Activated CD4-positive, alpha-beta T cell treated with anti-CD3 and anti-CD28 coated beads, Interleukin-2, amount 10 ng/mL, durations not matched to agents 24 days and 14 days (primary cell): ENCODE results near the gene GALK2. TPM values are rescaled to one million over a fixed set of nuclear protein-coding genes. Genes with fewer than 3 reads are reported as not detected.
"Not testable (repeated sequence)": the region's sequence is repeated elsewhere in the genome, so short reads cannot be mapped to it uniquely, and the experiment has no call there.

ENCODE experiments used
- DNase-seq: peaks from one replicate; pipeline ENCODE4 v3.0.0; 2022
- H3K27ac Mint-ChIP-seq: one replicate; pipeline ENCODE4 v1.8.0; 2022; ENCODE audit warnings: mild to moderate bottlenecking, mixed read lengths
- H3K27me3 Mint-ChIP-seq: one replicate; pipeline ENCODE4 v1.8.0; 2022; ENCODE audit warnings: mixed read lengths
- H3K36me3 Mint-ChIP-seq: one replicate; pipeline ENCODE4 v1.8.0; 2022; ENCODE audit warnings: low read depth, mild to moderate bottlenecking, mixed read lengths
- H3K4me1 Mint-ChIP-seq: one replicate; pipeline ENCODE4 v1.8.0; 2021; ENCODE audit warnings: mixed read lengths
- H3K4me3 Mint-ChIP-seq: one replicate; pipeline ENCODE4 v1.8.0; 2022; ENCODE audit warnings: mild to moderate bottlenecking, moderate library complexity, mixed read lengths
- H3K9me3 Mint-ChIP-seq: one replicate; pipeline ENCODE4 v1.8.0; 2021; ENCODE audit warnings: mixed read lengths
- intact Hi-C: fragments of 100-400 bp; cut with micrococcal nuclease; formaldehyde crosslinking; loops from one replicate; pipeline ENCODE4 v1.15.1; 2023
- total RNA-seq: library from RNA; stranded (reverse); gene quantifications from 2 replicates; pipeline ENCODE4 v1.2.3, GENCODE V29; 2022

GALK2 gene
- total RNA-seq, 1 donor from 2014 or later, result 25.5 TPM

DNA sequence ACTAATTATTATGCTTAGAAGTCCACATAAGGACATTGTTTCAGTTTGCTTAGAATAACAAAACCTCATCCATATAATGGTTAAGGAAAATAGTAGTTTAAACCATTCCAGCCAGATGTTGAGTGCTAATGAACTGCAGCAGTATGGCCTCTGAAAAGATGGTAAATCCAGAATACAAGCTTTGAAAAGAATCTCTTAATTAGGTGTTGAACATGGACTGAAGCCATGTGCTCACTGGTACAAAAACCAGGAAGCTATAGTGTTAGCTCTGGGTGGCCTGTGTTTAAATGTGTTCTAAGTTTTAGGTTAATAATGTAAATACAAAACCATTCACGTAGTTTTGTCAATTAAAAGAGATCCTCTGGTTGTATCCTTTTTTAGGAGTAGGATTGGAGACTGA lies 78.2 kb downstream of the GALK2 start:
- H3K9me3 Mint-ChIP-seq, result peaks cover 11% of the 10 kb centered on the region
- H3K4me1 Mint-ChIP-seq, result peaks cover 14% of the 10 kb centered on the region
- no peaks in the 10 kb centered on the region for H3K27me3 Mint-ChIP-seq
- H3K36me3 Mint-ChIP-seq, result peaks cover 47% of the 10 kb centered on the region
- H3K27ac Mint-ChIP-seq, result no peak overlapping the region
- H3K4me3 Mint-ChIP-seq, result no peak overlapping the region
- intact Hi-C loops, result no loop called here
- DNase-seq, result no peak

DNA sequence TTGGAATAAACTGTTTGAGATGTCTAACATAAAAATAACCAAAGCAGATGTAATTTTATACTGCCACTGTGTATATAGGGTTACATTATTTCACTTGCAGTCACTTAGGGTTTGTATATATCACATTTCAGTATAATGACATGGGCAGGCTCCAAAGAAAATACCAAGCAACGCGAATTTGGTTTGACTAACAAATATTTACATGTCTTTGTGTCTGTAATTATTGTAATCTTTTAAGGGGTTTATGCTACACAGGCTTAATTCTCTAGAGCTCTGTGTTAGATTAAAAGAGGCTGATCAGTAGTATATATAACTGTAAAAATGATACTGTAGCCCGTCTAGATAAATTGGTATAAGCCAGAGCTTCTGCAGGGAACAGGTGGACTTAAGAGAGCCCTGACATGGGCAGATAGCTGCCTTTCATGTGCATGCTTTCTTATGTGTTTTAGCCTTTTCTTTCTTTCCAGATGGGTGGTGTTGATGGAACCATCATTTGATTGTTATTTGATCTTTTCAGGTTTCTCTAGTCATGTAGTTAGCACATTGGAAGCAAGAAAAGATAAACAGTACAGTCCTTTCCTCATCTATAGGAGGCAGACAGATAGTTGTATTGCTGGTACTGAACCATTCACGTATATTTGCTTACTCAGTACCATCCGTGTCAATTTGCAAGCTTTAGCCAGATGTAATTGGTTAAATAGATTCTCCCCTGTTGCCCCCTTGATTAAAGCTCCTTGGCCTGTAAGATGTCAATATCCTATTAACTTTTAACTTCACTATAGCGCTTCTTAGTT lies 86.1 kb downstream of the GALK2 start:
- Mint-ChIP-seq H3K9me3 (no peaks in the 10 kb centered on the region), H3K36me3 (peaks cover 18% of the 10 kb centered on the region), H3K4me3 (no peak overlapping the region), H3K4me1 (peaks cover 2% of the 10 kb centered on the region), H3K27ac (no peak overlapping the region), H3K27me3 (no peaks in the 10 kb centered on the region)
- intact Hi-C loops, result no loop called here
- DNase-seq, result no peak

DNA sequence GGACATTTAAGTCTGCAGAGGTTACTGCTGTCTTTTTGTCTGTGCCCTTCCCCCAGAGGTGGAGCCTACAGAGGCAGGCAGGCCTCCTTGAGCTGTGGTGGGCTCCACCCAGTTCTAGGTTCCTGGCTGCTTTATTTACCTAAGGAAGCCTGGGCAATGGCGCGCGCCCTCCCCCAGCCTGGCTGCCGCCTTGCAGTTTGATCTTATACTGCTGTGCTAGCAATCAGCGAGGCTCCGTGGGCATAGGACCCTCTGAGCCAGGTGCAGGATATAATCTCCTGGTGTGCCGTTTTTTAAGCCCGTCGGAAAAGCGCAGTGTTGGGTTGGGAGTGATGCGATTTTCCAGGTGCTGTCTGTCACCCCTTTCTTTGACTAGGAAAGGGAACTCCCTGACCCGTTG lies 95.1 kb downstream of the GALK2 start:
- intact Hi-C loops, H3K4me1 Mint-ChIP-seq, H3K27ac Mint-ChIP-seq, DNase-seq, H3K27me3 Mint-ChIP-seq, H3K4me3 Mint-ChIP-seq: not testable (repeated sequence)
- Mint-ChIP-seq H3K36me3 (peaks cover 20% of the 10 kb centered on the region), H3K9me3 (peaks cover 15% of the 10 kb centered on the region)

DNA sequence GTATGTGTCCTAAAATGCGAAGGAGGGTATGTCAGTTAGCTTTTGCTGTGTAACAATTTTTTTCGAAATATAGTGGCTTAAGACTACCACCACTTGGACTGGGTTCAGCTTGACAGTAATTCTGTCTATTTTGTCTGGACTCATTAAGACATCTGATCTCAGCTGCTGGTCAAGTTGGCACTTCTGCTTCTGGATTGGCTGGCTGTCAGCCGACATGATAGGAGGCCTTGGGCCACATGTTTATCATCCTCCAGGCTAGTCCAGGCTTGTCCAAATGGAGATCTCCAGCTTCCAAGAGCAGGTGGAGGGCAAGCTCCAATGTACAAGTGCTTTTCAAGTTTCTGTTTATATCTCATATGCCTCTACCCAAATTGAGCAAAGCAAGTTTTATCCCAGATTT lies 95.9 kb downstream of the GALK2 start:
- Mint-ChIP-seq H3K4me1 (peaks cover 6% of the 10 kb centered on the region), H3K27ac (no peak overlapping the region)
- intact Hi-C loops, result no loop called here

DNA sequence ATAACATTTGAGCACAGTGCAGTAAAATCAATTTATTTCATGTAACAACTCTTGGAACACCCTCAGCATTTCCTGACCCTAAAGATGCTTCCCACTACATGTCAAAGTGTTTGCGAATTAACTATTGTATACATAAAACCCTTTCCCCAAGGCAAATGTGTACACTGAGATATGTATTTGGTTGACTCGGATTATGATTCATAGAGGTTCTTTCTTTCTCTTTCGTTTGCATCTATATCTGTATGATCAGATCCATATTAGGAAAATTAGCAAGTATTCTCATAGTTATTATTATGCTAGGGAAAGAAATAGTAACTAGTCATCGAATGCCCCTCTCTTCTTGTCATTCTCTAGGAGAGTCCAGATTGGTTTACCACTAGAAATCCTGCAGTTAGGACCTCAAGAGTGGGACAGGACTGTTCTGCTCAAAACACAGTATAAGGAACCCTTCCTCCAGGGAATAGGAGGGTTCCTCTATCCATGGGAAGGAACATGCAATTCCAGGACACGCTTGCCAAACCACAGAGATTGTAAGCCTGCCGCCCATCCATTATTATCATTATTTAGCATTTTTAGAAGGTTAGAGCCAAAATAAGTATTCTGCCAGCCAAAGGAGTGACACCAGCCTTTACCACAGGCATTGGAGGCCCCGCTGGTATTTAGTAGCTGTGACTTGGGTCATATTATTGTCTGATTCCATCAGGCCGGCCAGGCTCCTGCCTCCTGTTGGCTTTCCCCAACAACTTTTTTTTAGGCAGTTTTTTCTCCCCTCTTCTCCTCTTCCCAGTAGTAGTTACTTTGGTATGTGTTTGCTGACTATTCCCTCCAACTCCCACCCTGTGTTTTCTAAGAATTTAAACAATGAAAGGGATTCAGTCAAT lies 100.7 kb downstream of the GALK2 start:
- intact Hi-C loops, result no loop called here
- no peak overlapping the region for H3K27ac Mint-ChIP-seq
- H3K4me1 Mint-ChIP-seq, result peaks cover 6% of the 10 kb centered on the region

More for the DNA sequence above, 95.9 kb downstream of the GALK2 start:
- Mint-ChIP-seq H3K9me3 (peaks cover 15% of the 10 kb centered on the region), H3K27me3 (no peaks in the 10 kb centered on the region), H3K4me3 (no peak overlapping the region), H3K36me3 (peaks cover 19% of the 10 kb centered on the region)
- DNase-seq, result no peak

DNA sequence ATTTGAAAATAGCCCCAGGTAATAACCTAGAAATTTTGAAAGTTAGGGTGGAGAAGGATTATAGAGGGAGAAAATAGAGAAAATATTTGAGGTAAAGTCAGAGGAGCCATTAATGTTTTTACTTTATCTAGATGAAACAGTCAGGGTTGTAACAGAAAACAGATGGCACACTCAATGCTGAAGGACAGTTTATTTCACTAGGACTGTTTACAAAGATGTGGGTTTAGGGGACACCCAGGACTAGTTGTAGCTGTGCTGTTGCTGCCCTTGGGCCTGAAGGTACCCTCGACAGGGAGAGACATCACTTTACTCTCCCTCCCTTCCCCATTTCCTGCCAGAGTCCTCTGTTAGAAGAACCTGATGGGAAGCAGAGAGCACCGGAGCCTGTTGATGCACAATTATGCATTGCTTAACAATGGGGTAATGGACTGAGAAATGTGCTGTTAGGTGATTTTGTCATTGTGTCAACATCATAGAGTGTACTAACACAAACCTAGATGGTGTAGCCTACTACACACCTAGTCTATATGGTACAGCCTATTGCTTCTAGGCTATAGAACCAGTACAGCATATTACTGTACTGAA lies 103.8 kb downstream of the GALK2 start:
- peaks cover 6% of the 10 kb centered on the region for H3K4me1 Mint-ChIP-seq
- DNase-seq, result no peak
- peaks cover 13% of the 10 kb centered on the region for H3K36me3 Mint-ChIP-seq
- H3K9me3 Mint-ChIP-seq, result no peaks in the 10 kb centered on the region
- H3K27ac Mint-ChIP-seq, result no peak overlapping the region
- intact Hi-C loops, result no loop called here
- no peak overlapping the region for H3K4me3 Mint-ChIP-seq
- no peaks in the 10 kb centered on the region for H3K27me3 Mint-ChIP-seq

More for the DNA sequence above, 100.7 kb downstream of the GALK2 start:
- Mint-ChIP-seq H3K4me3 (no peak overlapping the region), H3K9me3 (peaks cover 15% of the 10 kb centered on the region), H3K36me3 (peaks cover 21% of the 10 kb centered on the region), H3K27me3 (no peaks in the 10 kb centered on the region)
- DNase-seq, result no peak

DNA sequence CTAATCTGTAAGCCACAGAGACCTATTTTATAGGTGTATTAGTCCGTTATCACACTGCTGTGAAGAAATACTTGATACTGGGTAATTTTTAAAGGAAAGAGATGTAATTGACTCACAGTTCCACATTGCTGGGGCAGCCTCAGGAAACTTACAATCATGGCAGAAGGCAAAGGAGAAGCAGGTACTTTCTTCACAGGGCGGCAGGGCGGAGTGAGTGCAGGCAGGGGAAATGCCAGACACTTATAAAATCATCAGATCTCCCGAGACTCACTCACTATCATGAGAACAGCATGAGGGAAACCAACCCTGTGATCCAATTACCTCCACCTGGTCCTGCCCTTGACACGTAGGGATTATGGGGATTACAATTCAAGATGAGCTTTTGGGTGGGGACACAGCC lies 108.7 kb downstream of the GALK2 start:
- Mint-ChIP-seq H3K9me3 (peaks cover 5% of the 10 kb centered on the region), H3K4me1 (peaks cover 1% of the 10 kb centered on the region), H3K36me3 (peaks cover 31% of the 10 kb centered on the region), H3K4me3 (no peak overlapping the region), H3K27ac (no peak overlapping the region), H3K27me3 (no peaks in the 10 kb centered on the region)
- DNase-seq, result no peak
- intact Hi-C loops, result no loop called here

DNA sequence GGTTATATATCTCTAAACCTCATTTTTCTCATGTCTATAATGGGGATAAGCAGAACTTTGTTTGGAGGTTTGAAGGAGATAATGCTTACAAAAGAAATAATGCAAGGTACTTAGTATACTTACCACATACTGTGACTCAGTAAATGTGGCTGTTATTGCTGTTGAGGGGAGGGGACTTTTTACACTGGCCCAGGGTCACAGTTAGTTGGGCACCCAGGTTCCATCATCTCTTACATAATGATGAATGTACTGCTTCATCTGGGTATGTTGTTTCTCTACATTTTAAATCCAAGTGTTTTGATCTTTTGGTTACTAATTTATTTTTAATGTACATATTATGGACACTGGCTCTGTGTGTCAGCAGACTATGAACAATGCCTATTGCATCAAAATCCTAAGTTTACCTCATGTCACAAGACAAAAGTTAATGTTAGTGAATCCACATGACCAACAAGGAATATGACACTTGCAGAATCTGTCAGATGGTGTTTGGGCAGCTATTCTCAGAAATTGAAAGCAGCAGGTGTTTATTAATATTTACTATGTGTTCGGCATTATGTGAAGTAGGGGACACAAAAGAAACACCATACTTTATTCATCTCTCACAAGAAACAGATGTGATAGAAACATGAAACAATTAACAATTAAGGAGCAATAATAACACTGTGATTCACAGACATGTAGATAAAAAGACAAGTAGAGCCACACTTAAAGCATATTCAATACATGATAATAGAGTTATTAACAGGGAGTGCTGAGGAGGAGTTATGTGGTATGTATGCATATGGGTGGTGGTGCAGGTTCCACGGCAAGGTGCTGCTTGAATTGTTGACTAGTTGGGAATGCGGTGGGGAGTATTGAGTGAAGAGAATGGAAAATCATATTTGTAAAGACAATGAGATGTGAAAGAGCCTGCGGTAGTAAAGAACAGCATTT lies 109.7 kb downstream of the GALK2 start:
- intact Hi-C loops, result no loop called here
- Mint-ChIP-seq H3K27ac (no peak overlapping the region), H3K27me3 (no peaks in the 10 kb centered on the region), H3K36me3 (peaks cover 38% of the 10 kb centered on the region), H3K4me3 (no peak overlapping the region), H3K9me3 (peaks cover 9% of the 10 kb centered on the region), H3K4me1 (peaks cover 1% of the 10 kb centered on the region)
- no peak for DNase-seq

DNA sequence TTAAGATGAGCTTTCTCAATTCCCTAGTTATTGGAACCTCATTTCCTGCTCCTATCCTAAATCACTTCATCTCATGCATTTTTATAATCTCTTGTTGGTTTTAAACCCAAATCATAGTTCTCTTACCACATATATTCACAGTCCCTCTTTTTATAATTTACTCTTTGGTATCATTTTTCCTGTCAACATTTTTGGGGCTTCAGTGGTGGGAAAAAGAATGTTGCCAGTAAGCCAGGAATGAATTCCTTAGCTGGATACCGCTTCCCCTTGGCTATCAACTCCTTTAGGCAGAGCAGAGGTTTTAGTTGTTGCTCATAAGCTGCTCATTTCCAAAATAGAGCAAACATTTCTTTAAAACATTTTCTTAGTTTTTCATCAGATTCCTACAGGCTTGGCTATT lies 112.3 kb downstream of the GALK2 start:
- H3K4me1 Mint-ChIP-seq, result peaks cover 20% of the 10 kb centered on the region
- H3K27ac Mint-ChIP-seq, result no peak overlapping the region
- H3K9me3 Mint-ChIP-seq, result peaks cover 21% of the 10 kb centered on the region
- no peak for DNase-seq
- no peak overlapping the region for H3K4me3 Mint-ChIP-seq
- peaks cover 51% of the 10 kb centered on the region for H3K36me3 Mint-ChIP-seq
- intact Hi-C loops, result no loop called here
- H3K27me3 Mint-ChIP-seq, result no peaks in the 10 kb centered on the region

DNA sequence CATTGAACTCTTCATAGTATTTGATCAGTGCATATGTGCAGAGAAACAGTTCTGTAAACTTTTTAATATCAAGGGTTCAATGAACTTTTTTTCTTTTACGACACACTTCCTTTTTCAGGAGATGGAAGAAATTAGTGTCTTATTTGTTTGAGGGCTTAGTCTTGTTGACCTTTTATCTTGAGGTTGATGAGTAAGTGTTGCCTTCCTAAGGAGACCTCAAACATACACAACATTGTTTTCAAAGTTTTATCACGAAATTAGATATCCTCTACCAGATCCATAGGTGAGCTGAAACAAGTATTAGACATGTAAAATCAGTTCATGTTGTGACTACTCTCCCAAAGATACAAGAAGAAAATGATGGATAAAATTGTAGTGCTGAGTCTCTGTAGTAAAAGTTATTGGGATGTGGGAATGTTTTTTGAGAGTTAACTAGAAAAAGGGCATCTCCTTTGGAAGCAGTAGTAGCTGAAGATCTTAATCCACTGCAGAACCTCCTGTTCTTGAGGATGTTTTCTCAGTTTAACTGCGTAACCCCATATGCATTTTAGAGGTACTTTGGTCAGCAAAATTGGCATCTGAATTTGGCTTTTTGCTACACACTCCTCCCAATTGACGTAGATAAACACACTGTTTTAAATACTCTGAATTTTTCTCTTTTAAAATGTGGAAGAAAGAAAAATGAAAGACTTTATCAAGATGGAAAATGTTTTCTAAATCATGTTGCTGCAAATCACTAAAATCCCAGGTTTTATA lies 116.8 kb downstream of the GALK2 start:
- intact Hi-C loops, result loop anchor here (2.0 to 5.0 kb wide), 4 partner anchors 335 to 975 kb away; partner anchors contain the start of genes DTWD1, EID1 and FAM227B
- H3K4me1 Mint-ChIP-seq, result peaks cover 43% of the 10 kb centered on the region
- peaks cover 23% of the 10 kb centered on the region for H3K9me3 Mint-ChIP-seq
- H3K4me3 Mint-ChIP-seq, result peak overlapping the region; percentile 46
- H3K27ac Mint-ChIP-seq, result peak overlapping the region; percentile 85
- peaks cover 70% of the 10 kb centered on the region for H3K36me3 Mint-ChIP-seq
- H3K27me3 Mint-ChIP-seq, result no peaks in the 10 kb centered on the region
- no peak for DNase-seq

DNA sequence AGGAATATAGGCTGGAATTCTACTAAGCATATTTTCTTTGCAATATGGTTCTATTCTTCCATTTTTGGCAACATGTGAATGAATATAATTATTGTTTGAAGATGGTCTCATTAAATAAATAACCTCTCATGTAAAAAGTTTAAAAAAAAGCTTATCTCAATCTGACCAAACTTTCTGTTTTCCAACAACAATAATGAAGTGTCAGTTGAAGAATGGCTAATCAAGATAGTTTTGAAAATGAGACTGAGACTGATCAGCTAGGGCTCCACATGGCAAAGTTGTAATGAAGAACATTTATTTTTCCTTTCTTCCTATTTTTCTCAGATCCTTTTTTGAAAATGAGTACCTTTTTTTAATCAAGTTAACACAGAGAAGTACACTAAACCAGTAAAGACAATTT lies 117.4 kb downstream of the GALK2 start:
- no peak for DNase-seq
- H3K36me3 Mint-ChIP-seq, result peaks cover 75% of the 10 kb centered on the region
- peaks cover 43% of the 10 kb centered on the region for H3K4me1 Mint-ChIP-seq
- peaks cover 24% of the 10 kb centered on the region for H3K9me3 Mint-ChIP-seq
- H3K27ac Mint-ChIP-seq, result peak overlapping the region; percentile 85
- no peaks in the 10 kb centered on the region for H3K27me3 Mint-ChIP-seq
- no peak overlapping the region for H3K4me3 Mint-ChIP-seq
- intact Hi-C loops, result loop anchor here (2.0 to 5.0 kb wide), 4 partner anchors 335 to 975 kb away; partner anchors contain the start of genes DTWD1, EID1 and FAM227B

DNA sequence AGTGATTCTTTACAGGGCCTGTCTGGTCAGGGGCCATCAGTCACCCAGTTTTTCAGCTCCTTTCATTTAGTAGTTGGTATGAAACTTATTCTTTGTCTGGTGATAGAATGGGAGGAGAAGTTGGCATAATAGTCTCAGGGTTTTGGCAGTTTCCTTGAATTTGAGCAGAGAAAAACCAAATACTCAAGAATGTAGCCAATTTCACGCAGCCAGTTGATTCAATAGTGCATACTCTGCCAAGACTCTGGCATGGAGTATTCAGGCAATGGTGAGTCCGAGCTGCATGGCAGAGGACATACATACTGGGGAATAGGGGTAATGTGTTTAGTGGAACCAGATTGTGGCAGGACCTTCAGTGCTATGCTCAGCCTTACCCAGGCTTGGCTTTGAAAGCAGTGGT lies 118.3 kb downstream of the GALK2 start:
- Mint-ChIP-seq H3K36me3 (peaks cover 75% of the 10 kb centered on the region), H3K27me3 (no peaks in the 10 kb centered on the region), H3K4me3 (no peak overlapping the region), H3K27ac (peak overlapping the region; percentile 85), H3K4me1 (peaks cover 43% of the 10 kb centered on the region), H3K9me3 (peaks cover 28% of the 10 kb centered on the region)
- no peak for DNase-seq
- intact Hi-C loops, result loop anchor here (5.0 kb wide), 3 partner anchors 334 to 974 kb away; partner anchors contain the start of genes DTWD1, EID1 and FAM227B
